HEK293T (cell line): ENCODE data around the gene DYNLL2.

ENCODE experiments used
- BHLHE40 ChIP-seq: fragments of 450-650 bp; IDR thresholded peaks from 2 replicates; pipeline ENCODE4 v1.6.1; 2016; ENCODE audit warnings: mild to moderate bottlenecking, moderate library complexity, borderline replicate concordance
- FOXA1 ChIP-seq: fragments of 450-650 bp; IDR thresholded peaks from 2 replicates; pipeline ENCODE4 v1.6.1; 2016; ENCODE audit warnings: mild to moderate bottlenecking
- HDGF ChIP-seq: fragments of 450-650 bp; IDR thresholded peaks from 2 replicates; pipeline ENCODE4 v1.6.1; 2017; ENCODE audit warnings: antibody characterized with exemption, borderline replicate concordance
- L3MBTL2 ChIP-seq: fragments of 450-650 bp; conservative IDR thresholded peaks from 2 replicates; pipeline ENCODE4 v1.6.1; 2016; ENCODE audit warnings: mild to moderate bottlenecking
- LEF1 ChIP-seq: fragments of 450-650 bp; IDR thresholded peaks from 2 replicates; pipeline ENCODE4 v1.6.1; 2017; ENCODE audit warnings: mild to moderate bottlenecking, borderline replicate concordance
- NFRKB ChIP-seq: fragments of 450-650 bp; IDR thresholded peaks from 2 replicates; pipeline ENCODE4 v1.6.1; 2016; ENCODE audit warnings: mild to moderate bottlenecking, moderate library complexity
- PKNOX1 ChIP-seq: fragments of 450-650 bp; IDR thresholded peaks from 2 replicates; pipeline ENCODE4 v1.6.1; 2016
- SP1 ChIP-seq: fragments of 450-650 bp; IDR thresholded peaks from 2 replicates; pipeline ENCODE4 v1.6.1; 2017
- SUZ12 ChIP-seq: fragments of 450-650 bp; IDR thresholded peaks from 2 replicates; pipeline ENCODE4 v1.6.1; 2016; ENCODE audit warnings: mild to moderate bottlenecking
- TARDBP ChIP-seq: fragments of 450-650 bp; IDR thresholded peaks from 2 replicates; pipeline ENCODE4 v1.6.1; 2016
- ZNF384 ChIP-seq: fragments of 450-650 bp; IDR thresholded peaks from 2 replicates; pipeline ENCODE4 v1.6.1; 2016

GRCh38 chr17:58054641-58055040 is 28.6 kb upstream of the DYNLL2 start:
- TF ChIP-seq LEF1 (no peak), L3MBTL2 (no peak), FOXA1 (no peak), BHLHE40 (no peak), HDGF (no peak), SP1 (no peak), ZNF384 (no peak), PKNOX1 (no peak), TARDBP (no peak), NFRKB (no peak), SUZ12 (no peak)
